Fibroblast of pulmonary artery (primary cell): ENCODE data around the gene DDIAS.

Source experiments
- DNase-seq: peaks from one replicate; pipeline ENCODE4 v3.0.0-alpha.2; 2010; ENCODE audit warnings: low read depth
- H3K4me3 ChIP-seq: replicated peaks from 2 replicates; pipeline ENCODE4 v1.5.1; 2011; ENCODE audit warnings: low read depth, mild to moderate bottlenecking, control low read depth, low read length, moderate library complexity
- CTCF ChIP-seq: IDR thresholded peaks from 2 replicates; pipeline ENCODE4 v1.5.1; 2011; ENCODE audit warnings: mild to moderate bottlenecking, control low read depth, low read length, inconsistent platforms; ENCODE audit errors: missing control alignments

Gene DDIAS

GRCh38 chr11:82859750-82860149, 41.8 kb upstream of the DDIAS start:
- peak; percentile 42 for DNase-seq
- TF ChIP-seq CTCF, result no peak
- H3K4me3 ChIP-seq, result no peak overlapping the region

GRCh38 chr11:82862379-82862778, 39.2 kb upstream of the DDIAS start:
- DNase-seq, result no peak
- H3K4me3 ChIP-seq, result no peak overlapping the region
- no peak for TF ChIP-seq CTCF

GRCh38 chr11:82863209-82863608, 38.3 kb upstream of the DDIAS start:
- DNase-seq, result no peak
- no peak for TF ChIP-seq CTCF

GRCh38 chr11:82864268-82864667, 37.3 kb upstream of the DDIAS start:
- H3K4me3 ChIP-seq, result no peak overlapping the region
- peak; percentile 71 for DNase-seq
- TF ChIP-seq CTCF, result peak; percentile 68

More at GRCh38 chr11:82863209-82863608, 38.3 kb upstream of the DDIAS start:
- H3K4me3 ChIP-seq, result no peak overlapping the region

- no peak overlapping the region for H3K4me3 ChIP-seq
- DNase-seq, result no peak
- no peak for TF ChIP-seq CTCF
Observed at GRCh38 chr11:82865841-82866240, 35.7 kb upstream of the DDIAS start.

- TF ChIP-seq CTCF, result peak; percentile 57
- H3K4me3 ChIP-seq, result no peak overlapping the region
- peak; percentile 86 for DNase-seq
Observed at GRCh38 chr11:82867495-82868082, 33.9 kb upstream of the DDIAS start.

GRCh38 chr11:82869657-82870056, 31.9 kb upstream of the DDIAS start:
- no peak for TF ChIP-seq CTCF
- DNase-seq, result no peak
- H3K4me3 ChIP-seq, result no peak overlapping the region
